ENCODE results near the gene FAM83F. TPM values are rescaled to one million over a fixed set of nuclear protein-coding genes. Genes with fewer than 3 reads are reported as not detected.

Gene FAM83F
- total RNA-seq, 1 experiment from 2014 or later: 28.1 TPM

DNA sequence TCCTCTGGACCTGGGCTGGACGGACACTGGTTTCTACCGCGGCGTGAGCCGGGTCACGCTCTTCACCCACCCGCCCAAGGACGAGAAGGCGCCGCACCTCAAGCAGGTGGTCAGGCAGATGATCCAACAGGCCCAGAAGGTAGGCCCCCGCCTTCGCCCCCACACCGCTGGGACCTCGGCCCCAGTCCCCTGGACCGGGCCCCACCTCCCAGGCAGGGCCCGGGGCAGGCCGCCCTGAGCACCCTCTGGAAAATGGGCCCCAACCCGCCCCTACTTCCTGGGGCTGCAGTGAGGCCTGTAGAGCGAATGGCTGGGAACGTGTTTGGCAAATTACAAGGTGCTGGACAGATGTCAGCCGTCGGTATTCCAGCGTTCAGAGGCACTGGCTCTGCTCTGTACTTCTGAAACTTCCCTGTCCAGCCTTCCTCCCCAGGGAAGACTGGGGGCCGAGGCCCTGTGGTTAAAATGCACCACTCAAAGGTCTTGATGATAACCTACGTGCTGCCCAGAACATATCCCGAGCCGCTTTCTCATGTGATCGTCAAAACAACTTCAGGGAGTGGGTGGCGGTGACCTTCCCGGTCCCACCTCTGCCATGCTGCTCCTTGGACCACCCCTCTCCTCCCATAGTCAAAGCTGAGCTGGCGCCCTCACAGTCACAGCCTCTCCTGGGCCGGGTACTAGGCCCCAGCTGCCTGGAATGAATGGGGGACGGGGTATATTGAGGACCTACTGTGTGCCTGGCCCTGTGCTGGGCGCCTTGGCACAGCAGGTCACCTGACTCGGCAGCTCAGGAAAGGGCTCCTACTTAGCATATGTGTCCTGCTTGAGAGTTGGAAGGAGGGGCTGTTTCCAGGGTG is 869 bp downstream of the FAM83F start:
- peak; percentile 68 for DNase-seq
- Histone ChIP-seq H3K36me3 (replicated peaks; ENCODE audit: control insufficient read depth, insufficient read depth, low read length) (no peaks in the 10 kb centered on the region), H3K4me3 (ENCODE audit: insufficient read depth, low read depth, low read length) (peak overlapping the region; percentile 75), H3K27me3 (ENCODE audit: control insufficient read depth, insufficient read depth, low read length) (peaks cover 7% of the 10 kb centered on the region)

DNA sequence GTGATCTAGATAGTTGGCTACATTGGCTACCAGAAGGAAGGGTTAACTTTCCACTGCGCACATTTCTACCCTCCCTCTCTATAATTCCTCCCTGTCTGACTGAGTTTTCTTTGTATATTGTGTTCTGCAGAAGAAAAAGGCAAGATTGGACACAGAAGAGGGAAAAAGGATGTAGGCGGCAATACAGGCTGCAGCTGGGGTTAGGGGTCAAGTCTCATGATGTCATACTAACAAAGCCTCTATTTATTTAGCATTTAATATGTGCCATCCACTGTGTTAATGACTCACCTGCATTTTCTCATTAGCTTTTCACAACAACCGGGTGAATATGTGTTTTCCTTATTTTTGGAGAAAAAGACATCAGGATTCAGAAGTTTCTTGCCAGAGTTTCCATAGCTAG is 2.0 kb downstream of the FAM83F start:
- Histone ChIP-seq H3K27me3 (ENCODE audit: control insufficient read depth, insufficient read depth, low read length) (peaks cover 7% of the 10 kb centered on the region), H3K4me3 (ENCODE audit: insufficient read depth, low read depth, low read length) (peak overlapping the region; percentile 75; the same call in 1 of the 2 replicates), H3K36me3 (replicated peaks; ENCODE audit: control insufficient read depth, insufficient read depth, low read length) (no peaks in the 10 kb centered on the region)
- DNase-seq: no peak

DNA sequence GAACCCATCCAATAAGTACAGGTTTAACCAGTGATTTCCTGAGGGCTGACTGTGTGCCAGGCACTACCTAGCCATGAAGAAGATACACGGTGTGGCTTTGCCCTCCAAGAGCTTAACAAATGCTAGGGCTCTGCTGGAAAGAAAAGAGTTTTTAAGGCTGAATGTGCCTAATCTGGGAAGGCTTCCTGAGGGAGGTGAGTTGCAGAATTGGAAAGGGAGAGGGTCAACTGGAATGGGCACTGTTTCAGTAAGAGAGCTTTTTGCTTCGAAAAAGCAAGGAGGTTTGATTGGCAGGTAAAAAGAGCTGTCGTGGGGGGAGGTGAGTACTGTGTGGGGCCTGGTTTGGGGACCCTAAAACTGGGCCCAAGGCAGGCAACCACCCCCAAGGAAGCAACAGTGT is 2.7 kb downstream of the FAM83F start:
- no peaks in the 10 kb centered on the region for H3K36me3 ChIP-seq (replicated peaks; ENCODE audit: control insufficient read depth, insufficient read depth, low read length)
- no peak overlapping the region for H3K4me3 ChIP-seq (ENCODE audit: insufficient read depth, low read depth, low read length)
- H3K27me3 ChIP-seq (ENCODE audit: control insufficient read depth, insufficient read depth, low read length): peaks cover 7% of the 10 kb centered on the region
- no peak for DNase-seq

DNA sequence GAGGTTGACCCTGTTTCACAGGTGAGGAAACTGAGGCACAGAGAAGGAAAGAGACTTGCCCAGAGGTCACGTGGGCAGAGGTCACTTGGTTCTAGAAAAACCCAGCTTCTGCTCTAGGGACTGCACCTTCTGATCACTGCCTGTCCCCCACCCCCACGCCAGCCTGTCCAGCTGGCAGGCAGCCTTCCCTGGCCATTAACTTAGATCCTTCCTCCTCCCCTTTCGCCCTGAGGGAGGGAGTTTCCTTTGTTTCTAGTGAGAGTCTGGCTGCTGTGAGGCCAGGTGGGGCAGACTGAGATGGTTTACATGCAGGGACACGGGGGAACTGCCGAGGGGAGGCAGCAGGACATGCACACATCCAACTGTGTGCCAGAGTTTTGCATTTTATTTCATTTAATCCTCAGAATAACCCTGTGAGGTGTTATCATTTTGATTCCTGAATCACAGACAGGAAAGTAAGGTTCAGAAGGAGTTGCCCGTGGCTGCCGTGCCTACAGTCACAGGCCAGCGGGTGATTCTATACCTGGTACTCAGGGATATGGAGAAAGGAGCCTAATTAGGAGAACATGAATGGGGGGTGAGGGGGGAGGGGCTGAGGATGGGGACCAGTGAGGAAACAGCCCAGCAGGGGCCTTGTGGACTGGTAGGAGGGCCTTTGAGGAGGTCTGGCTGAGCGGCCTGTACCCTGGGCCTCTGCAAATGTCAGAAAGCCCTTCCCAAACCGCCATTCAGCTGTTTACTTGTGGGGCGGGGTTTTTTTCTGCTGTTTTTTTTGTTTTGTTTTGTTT is 3.4 kb downstream of the FAM83F start:
- DNase-seq: peak; percentile 86
- H3K36me3 ChIP-seq (replicated peaks; ENCODE audit: control insufficient read depth, insufficient read depth, low read length): no peaks in the 10 kb centered on the region
- peaks cover 7% of the 10 kb centered on the region for H3K27me3 ChIP-seq (ENCODE audit: control insufficient read depth, insufficient read depth, low read length)
- no peak overlapping the region for H3K4me3 ChIP-seq (ENCODE audit: insufficient read depth, low read depth, low read length)

DNA sequence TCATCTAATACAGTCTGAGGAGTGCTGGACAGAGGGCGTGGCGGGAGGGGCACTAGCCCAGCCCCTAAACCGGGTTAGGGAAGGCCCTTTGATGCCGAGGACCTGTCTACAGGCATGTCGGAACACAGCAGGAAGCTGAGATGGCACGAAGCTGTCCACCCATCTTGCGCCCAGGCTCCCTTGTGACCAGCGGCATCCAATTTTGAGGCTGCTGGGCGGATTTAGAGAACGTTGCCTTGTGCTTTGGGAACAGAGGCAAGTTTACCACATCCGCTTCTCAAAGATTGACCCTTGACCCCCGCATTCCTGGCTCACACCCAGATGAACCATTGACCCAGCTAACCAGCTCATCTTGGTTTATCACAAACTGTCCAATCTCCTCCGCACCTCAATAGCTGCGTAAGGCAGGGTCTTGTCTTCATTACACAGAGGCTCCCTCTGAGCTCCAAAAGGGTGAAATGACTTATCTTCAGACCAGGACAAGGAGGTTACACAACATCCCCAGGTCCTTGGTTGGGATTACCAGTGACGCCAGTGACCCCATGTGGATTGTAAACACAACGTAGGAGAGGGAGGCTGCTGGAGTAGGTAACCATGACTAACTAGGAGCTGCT is 4.5 kb downstream of the FAM83F start:
- DNase-seq: no peak
- Histone ChIP-seq H3K4me3 (ENCODE audit: insufficient read depth, low read depth, low read length) (no peak overlapping the region), H3K36me3 (replicated peaks; ENCODE audit: control insufficient read depth, insufficient read depth, low read length) (no peaks in the 10 kb centered on the region), H3K27me3 (ENCODE audit: control insufficient read depth, insufficient read depth, low read length) (peaks cover 5% of the 10 kb centered on the region)

DNA sequence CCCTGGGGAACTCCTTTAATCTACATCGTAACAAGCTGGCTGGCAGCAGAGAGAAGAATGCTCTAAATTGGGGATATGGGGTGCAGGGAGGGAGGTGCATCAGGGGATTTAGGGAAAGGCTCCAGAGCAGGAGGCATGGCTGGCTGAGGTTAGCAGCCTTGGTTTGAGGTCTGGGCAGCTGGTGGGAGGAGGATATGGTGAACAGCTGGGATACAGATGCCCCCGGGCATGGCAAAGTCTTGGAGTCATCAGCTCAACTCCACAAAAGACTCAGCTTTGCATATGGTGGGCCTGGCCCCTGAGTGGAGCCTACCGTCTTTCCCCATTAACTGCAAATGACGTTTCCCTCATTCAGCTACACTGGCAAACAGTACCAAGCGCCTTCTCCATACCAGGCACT is 5.4 kb downstream of the FAM83F start:
- H3K4me3 ChIP-seq (ENCODE audit: insufficient read depth, low read depth, low read length): no peak overlapping the region
- DNase-seq: no peak
- no peaks in the 10 kb centered on the region for H3K36me3 ChIP-seq (replicated peaks; ENCODE audit: control insufficient read depth, insufficient read depth, low read length)

DNA sequence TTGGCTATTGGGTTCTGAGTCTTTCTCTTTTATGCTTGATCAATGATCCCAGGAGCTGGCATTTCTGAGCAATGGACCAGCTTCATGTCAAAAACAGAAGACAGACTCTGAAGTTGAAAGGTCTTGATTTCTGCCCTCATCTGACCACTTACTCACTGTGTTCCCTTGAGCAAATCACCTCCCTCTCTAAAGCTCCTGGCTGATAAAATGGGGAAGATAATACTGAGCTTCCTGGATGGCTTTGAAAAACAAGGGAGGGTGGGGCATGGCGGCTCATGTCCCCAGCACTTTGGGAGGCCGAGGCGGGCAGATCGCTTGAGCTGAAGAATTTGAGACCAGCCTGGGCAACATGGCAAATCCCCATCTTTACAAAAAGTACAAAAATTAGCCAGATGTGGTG is 6.4 kb downstream of the FAM83F start:
- Histone ChIP-seq H3K27me3 (ENCODE audit: control insufficient read depth, insufficient read depth, low read length) (no peaks in the 10 kb centered on the region), H3K36me3 (replicated peaks; ENCODE audit: control insufficient read depth, insufficient read depth, low read length) (no peaks in the 10 kb centered on the region), H3K4me3 (ENCODE audit: insufficient read depth, low read depth, low read length) (no peak overlapping the region)
- no peak for DNase-seq

More for the DNA sequence above, 5.4 kb downstream of the FAM83F start:
- H3K27me3 ChIP-seq (ENCODE audit: control insufficient read depth, insufficient read depth, low read length): peaks cover 1% of the 10 kb centered on the region; the same call in 1 of the 2 replicates

DNA sequence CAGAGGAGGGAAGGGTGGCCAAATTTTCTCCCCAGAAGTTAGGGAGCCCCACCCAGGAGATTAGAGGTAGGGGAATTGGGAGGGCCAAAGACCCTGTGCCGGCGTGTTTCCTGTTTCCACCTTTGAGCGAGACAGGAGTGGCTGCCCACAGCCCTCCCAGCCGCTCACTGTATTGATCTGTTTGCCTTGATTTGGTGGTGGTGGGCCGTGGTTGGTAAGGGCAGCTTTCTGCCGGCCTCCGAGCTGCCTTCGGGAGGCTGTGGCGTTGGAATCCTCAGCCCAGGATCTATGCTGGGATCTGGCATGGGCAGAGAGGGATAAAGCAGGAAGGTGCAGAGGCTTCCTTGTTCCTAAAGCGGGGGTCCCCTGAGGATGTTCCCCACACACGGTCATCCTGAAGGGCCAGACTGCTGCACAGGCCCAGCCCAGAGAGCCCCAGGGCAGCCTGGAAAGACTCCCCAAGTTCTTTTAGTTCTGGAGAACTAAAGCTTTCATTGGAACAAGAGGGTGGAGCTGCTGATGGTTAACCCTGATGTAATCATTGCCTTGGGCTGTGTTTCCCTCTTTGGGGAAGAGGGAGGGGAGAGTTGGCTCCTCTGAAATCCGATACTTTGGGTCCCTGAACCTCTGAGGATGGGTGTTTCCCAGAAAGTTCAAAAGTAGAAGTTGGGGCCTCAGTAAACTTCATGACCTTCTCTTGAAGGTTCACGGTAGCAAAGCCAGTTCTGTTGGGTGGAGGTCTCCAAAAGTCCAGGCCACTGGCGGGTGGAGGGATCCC is 7.2 kb downstream of the FAM83F start:
- Histone ChIP-seq H3K36me3 (replicated peaks; ENCODE audit: control insufficient read depth, insufficient read depth, low read length) (no peaks in the 10 kb centered on the region), H3K27me3 (ENCODE audit: control insufficient read depth, insufficient read depth, low read length) (no peaks in the 10 kb centered on the region), H3K4me3 (ENCODE audit: insufficient read depth, low read depth, low read length) (no peak overlapping the region)
- DNase-seq: peak; percentile 77

DNA sequence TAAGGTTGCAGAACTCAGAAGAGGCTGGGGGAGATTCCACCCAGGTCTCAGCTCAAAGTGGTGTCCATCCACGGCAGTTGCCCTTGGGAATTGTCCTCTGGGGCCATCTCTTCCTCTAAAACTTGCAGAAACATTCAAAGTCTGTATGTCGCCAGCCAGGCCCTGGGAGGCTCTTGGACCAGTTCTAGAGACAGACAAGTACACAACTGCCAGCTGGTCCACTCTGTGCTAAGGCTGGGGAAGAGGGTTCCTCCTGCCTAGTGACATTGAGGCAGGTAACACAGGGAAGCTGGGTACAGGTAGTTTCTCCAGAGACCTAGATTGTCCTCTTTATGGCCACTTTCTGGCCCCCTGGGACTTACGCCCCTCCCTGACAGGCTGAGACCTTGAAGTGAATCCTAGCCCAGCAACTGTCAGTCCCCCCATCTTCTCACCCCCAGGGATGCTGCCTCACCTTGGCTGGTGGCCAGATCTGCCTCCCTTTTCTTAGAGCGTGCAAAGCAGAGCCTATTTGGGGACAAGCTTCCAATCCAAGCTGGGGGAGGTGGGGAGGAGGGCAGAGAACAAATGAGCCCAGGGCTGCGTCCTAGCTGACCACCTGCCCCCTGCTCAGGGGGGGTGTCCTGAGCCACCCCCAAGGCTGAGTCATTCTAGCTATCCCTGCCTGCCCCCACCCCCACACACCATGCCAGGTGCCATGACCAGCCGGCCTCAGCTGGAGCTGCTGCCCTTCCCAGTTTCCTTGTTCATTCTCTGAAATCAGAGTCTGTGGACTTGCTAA is 8.4 kb downstream of the FAM83F start:
- Histone ChIP-seq H3K36me3 (replicated peaks; ENCODE audit: control insufficient read depth, insufficient read depth, low read length) (no peaks in the 10 kb centered on the region), H3K27me3 (ENCODE audit: control insufficient read depth, insufficient read depth, low read length) (no peaks in the 10 kb centered on the region), H3K4me3 (ENCODE audit: insufficient read depth, low read depth, low read length) (no peak overlapping the region)
- DNase-seq: no peak

DNA sequence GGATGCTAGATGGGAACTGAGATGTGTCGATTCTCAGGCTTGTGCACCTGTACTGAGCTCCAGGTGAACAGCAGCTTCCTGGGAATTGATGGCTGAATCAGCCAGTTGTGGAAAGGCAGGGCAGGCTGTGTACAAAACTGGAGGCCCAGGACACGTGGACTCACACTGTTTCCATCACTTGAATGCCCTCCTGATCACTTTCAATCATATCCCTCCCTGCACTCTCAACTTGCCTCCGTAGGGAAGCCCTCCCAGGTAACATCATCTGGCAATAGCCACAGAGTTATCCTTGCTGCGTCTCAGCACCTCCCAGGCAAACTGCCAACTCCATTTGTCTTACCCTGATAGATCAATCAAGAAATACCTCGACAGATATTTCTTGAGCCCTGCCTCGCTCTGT is 10.1 kb downstream of the FAM83F start:
- Histone ChIP-seq H3K4me3 (ENCODE audit: insufficient read depth, low read depth, low read length) (no peak overlapping the region), H3K27me3 (ENCODE audit: control insufficient read depth, insufficient read depth, low read length) (no peaks in the 10 kb centered on the region), H3K36me3 (replicated peaks; ENCODE audit: control insufficient read depth, insufficient read depth, low read length) (no peaks in the 10 kb centered on the region)
- DNase-seq: no peak

DNA sequence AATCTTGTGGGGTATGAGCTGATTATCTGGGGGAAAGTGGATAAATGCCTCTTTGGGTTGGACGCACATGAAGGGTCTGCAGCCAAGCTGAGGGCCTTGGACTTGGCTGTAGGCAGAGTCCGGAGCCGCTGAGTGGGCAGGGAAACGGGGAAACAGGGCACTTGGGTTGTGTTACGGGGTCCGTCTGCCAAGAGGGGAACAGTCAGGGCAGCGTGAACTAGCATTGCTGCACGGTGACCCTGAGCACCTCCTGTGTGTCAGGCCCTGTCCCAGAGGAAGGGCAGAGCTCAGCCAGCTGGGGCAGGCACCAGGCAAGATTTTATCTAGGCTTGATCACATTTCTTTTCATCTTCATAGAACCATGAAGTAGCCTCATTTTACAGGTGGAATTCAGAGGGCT is 11.9 kb downstream of the FAM83F start:
- Histone ChIP-seq H3K4me3 (ENCODE audit: insufficient read depth, low read depth, low read length) (no peak overlapping the region), H3K36me3 (replicated peaks; ENCODE audit: control insufficient read depth, insufficient read depth, low read length) (no peaks in the 10 kb centered on the region), H3K27me3 (ENCODE audit: control insufficient read depth, insufficient read depth, low read length) (no peaks in the 10 kb centered on the region)
- DNase-seq: no peak

DNA sequence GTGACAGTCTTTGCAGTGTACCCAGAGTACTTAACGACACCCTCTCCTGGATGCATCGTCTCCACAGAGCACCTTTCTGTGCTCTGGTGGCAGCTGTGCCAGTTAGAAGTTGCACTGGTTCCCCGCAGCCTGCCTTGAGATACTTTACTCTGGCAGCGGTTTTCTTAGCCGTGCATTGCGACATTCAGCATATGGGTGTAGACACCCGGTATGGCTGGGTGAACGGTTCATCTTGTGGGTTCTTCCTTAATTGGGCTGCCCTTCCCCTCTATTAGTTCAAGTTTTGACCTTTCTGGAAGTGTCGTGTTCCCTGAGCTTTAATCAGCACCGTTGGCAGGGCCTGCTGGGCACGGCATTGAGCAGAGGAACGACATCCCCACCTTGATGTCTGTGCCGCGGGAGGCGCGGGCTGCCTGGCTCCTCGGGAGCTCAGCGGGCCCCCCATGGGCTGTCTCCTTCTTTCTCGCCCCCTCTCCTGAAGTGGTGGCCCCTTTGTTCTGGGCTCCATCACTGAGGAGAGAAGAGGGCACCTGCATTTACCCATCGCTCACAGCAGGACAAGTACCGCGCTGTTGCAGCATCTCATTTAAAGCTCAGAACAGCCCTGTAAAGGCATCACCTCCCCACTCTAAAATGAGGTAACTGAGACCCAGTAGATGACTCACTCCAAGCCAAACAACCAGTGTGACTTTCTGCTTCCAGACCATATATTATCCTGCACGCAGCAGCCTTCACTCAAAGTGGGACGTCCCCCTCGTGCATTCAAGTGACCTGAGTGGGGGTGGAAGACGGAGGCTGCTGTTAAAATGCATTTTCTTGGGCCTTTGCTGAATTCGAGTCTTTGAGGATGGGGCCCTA is 13.3 kb downstream of the FAM83F start:
- DNase-seq: no peak
- H3K27me3 ChIP-seq (ENCODE audit: control insufficient read depth, insufficient read depth, low read length): no peaks in the 10 kb centered on the region
- H3K4me3 ChIP-seq (ENCODE audit: insufficient read depth, low read depth, low read length): no peak overlapping the region
- no peaks in the 10 kb centered on the region for H3K36me3 ChIP-seq (replicated peaks; ENCODE audit: control insufficient read depth, insufficient read depth, low read length)

DNA sequence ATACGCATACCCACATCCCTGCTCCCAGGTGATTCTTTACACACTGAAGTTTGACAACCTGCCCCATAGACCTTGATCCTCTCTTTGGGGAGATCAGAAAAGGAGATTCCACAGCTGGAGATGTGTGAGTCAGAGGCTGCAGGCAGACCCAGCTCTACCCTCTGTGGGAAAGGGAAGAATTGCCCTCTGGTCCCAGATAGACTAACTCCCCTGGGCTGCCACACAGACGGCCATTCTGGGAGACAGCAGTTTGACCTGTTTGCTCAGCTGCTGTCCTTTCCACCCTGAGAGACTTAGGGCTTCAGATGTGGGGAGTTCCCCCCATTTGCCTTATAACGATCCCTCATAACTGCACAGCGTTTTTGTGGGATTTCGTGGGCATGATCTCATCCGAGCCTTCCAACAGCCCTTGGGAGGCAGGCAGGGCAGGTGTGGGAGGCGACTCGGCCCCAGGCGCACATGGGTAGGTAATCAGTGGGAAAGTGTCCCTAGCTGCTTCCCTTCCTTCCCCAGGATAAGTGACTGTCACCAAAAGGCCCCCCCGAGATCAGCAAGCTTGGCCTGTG is 14.1 kb downstream of the FAM83F start:
- Histone ChIP-seq H3K4me3 (ENCODE audit: insufficient read depth, low read depth, low read length) (no peak overlapping the region), H3K36me3 (replicated peaks; ENCODE audit: control insufficient read depth, insufficient read depth, low read length) (no peaks in the 10 kb centered on the region), H3K27me3 (ENCODE audit: control insufficient read depth, insufficient read depth, low read length) (no peaks in the 10 kb centered on the region)
- peak; percentile 65 for DNase-seq

Measured in H7 (cell line).